Superior temporal gyrus (tissue), 1 donor: ENCODE measurements around the gene TBATA.
"Not testable (repeated sequence)": the region's sequence is repeated elsewhere in the genome, so short reads cannot be mapped to it uniquely, and the experiment has no call there.

Source experiments
- DNase-seq: peaks from one replicate; pipeline ENCODE4 v3.0.0-alpha.2; 2016; ENCODE audit errors: extremely low spot score

The TBATA gene

DNA sequence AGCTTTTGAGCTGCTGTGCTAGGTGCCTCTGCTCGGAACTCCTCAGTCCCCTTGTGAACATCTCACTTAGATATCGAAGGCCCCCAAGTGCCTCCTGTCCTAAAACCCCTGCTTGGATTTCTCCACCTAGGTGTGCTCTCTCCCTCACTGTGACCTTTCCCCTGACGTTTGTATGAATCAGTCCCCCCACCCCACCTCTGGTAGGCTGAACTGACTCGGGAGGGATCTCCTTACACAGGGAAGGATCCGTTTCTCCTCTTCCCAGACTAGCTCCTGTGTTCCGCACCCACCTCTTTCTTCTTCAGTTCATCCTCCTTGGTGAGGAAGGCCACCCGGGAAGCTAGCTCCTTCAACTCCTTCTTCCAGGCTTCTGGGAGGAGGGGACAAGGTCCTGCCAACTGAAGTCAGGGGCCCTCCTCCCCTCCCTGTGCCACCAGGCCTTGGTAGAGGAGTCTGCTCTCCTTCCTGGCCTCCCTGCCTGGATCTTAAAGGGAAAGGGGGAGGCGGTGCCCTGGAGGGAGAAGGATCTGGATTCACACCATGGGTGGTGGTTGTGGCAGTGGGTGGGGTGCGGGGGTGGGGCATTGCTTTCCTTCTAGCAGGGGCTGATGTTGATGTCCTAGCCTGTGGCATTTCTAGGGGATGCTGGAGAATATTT, 6.8 kb downstream of the TBATA start:
- no peak for DNase-seq

DNA sequence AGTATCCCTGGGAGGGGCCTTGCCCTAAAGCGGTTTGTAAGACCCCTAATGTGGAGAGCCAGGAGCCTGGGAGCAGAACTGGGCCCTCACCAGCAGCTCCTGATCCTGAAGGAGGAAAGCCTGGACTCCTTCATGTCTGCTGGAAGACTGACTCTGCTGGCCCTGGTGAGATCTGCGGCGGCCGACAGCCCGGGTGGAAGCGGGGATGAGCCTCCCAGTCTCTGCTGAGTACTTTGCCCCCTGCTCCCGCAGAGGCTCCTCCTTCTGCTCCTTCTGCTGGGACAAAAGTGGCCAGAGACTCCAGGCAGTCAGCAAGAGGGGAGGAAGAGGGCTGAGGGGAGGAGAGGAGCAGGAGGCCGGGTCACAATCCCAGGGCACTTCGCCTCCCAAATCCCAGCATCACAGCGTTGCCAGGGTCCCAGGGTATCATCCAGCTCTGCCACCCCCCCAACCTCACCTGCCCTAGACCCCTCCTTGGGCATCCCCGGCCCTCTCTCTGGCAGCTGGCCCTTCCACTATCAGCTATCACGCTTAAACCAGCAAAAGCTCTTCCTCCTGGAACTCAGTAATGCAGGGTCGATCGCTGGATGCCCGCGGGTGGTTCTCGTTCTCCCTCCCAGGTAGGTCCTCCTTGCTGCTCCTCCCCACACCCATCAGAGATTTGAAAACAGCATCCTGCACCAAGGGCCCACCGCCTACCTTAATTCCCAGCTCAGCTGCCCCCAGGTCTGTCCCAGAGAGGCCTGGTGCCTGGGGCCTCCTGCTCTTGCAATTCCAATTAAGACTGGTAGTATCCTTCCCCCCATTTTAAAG, 7.9 kb downstream of the TBATA start:
- DNase-seq = no peak

DNA sequence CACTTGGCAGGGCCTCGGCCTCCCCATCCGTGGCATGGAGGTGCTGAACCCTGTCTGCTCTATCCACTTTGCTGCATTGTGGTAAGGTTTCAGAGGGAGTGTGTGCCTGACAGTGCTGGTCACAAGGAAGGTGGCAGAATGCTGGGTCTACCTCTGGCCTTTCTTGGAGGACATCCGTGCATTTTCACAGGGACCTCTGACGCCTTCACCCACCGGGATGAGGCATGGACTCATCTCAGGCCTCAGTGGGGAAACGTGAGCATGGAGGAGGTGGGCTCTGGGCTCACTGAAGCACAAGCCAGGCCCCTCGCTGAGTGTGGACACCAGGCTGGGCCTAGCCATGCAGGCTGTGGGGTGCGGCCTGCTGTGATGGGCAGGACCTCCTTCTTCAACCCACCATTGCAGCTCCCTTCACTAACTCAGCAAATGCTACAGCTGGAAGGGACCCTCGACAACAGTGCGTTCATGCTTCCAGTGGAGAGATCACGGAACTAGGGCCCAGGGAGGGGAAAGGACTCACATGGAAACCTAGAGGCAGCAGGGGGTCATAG, 8.6 kb downstream of the TBATA start:
- DNase-seq = no peak

DNA sequence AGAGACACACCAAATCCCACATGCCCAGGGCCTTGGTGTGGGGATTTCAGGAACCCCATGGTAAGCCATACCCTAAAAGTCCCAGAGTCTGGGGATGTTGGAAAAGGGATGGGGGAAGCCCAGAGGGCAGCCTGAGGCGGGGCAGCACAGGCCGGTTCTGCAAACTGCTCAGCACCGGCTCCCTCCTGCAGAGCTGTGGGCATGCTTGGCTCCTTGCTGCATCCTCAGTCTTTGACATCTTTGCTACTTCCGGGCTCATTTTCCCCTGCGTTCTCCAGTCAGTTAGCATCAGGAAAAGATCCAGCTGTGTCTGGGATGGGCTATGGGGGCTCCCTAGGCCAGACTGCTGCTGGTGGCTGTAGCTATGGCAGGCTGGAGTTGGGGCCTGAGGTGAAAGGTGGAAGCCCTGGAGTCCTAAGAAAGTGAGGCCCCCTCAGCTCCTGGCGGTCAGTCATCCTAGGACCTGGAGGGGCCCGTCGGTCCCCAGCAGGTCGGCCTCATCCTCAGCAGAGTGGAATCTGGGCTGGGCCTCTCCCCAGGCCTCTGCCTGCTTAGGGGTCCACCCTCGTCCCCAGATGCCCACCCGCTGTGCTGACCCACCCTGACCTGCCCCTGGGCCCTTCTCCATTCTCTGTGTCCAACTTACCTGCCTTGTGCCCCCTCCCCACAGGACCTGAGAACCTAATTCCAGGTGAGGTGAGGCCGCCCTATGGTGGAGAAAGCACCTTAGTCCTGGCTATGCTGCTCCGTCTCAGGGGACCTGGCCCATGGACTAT, 9.3 kb downstream of the TBATA start:
- no peak for DNase-seq

DNA sequence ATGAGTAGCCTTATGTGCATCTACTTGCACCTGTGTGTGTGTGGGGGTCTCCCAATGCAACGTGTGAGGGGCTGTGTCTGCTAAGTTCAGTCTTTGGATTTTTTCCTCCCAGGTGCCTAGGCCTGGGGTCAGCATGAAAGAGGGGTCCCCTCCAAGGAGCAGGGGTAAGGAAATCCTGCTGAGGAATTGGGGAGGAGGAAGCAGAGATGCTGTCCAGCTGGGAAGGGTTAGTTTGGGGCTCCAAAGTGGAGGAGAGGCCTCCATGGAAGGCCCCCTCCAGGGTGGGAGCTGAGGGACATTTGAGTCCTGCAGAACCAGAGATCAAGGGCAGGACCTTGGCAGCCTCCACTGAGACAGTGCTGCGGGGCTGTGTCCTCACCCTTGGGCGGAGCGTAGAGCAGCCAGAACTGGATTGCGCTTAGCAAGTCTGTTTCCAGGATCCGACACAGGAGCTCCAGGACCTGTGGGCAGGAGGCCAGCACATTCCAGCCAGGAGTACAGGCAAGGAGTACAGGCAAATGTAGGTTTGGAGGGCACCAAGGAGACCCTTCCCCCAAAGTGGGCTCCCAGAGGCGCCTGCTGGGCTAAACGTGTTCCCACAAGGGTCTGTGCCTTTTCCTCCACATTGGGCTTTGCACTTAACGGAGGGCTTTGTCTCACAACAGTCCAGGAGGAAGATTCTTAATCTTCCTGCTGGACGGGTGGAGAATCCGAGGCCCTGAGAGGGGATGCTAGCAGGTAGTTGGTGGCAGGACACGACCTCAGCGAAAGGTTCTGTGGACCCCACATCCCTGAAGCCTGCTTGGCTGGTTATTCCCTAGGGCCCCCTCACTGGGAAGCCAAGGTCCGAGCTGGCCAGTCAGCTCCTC, 10.1 kb downstream of the TBATA start:
- DNase-seq = no peak

DNA sequence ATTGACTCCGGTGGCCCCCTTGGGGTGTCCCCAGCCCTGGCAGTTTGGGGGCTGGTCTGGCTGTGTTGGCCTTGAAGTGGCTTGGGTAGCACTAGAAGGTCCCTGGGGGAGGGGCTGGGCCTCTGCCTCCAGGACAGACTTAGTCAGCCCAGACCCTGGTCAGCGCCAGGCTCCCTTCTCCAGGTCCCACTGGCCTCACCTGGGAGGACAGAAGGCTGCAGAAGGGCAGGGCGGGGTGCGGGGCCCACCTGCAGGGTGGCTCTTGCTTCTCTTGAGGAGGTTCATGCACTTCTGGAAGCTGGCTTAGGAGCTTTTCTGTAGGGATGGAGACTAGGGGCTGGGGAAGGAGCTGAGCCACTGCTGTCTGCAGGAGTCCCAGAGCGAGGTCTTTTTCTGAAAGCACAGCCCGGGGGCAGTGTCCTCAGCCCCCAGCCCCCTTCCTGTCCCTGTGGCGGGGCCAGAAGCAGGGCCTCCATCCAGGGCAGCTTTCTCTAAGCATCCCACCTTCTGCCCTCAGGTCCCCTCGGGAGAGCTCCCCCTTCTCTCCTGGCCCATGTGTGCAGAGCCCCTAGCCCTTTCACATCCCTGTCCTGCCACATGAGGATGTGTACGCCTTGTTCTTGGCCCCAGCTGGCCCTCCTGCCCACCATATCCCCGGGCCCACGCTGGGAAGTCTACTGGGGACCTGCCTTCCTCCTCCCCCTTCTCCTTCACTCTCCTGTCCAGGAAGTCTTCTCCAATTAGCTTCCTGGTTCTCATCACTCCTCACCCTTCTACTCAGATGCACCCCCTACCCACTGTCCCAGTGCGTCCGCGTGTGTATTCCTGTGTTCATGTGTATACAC, 11.0 kb downstream of the TBATA start:
- DNase-seq = no peak

DNA sequence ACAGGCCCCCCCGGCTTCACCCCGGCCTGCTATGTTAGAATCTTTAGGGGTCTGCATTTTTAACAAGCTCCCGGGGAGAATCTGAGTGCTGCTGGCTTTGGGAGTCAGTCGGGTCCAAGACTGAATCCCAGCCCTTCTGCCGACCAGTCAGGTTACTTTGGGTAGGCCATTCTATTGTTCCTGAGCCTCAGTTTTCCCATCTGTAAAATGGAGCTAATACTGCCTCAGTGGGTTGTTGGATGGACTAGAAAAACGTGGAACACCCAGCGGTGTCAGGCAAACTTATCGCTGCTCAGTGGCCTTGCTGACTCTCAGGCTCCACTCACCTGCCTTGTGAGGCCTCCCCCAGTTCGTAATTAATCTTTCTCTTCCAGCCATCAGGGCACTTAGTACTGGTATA, 11.7 kb downstream of the TBATA start:
- DNase-seq = no peak

DNA sequence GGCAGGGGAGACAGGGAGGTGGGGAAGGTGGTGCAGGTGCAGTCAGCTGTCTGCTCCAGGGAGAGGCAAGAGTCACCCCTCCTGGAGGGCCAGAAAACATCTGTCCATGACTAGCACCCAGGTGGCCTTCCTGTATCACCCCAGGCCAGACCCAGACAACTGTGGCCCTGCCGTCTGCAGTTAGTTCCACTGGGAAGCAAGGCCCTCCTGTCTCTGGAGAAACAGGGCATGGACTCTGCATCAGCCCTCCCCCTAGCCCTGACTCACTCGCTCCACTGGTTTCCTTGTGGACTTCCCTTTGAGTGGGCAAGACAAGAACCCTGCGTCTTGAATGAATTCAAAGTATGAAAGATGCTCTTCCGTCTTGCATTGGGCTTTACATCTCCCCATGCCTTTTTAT, 12.6 kb downstream of the TBATA start:
- DNase-seq = no peak

DNA sequence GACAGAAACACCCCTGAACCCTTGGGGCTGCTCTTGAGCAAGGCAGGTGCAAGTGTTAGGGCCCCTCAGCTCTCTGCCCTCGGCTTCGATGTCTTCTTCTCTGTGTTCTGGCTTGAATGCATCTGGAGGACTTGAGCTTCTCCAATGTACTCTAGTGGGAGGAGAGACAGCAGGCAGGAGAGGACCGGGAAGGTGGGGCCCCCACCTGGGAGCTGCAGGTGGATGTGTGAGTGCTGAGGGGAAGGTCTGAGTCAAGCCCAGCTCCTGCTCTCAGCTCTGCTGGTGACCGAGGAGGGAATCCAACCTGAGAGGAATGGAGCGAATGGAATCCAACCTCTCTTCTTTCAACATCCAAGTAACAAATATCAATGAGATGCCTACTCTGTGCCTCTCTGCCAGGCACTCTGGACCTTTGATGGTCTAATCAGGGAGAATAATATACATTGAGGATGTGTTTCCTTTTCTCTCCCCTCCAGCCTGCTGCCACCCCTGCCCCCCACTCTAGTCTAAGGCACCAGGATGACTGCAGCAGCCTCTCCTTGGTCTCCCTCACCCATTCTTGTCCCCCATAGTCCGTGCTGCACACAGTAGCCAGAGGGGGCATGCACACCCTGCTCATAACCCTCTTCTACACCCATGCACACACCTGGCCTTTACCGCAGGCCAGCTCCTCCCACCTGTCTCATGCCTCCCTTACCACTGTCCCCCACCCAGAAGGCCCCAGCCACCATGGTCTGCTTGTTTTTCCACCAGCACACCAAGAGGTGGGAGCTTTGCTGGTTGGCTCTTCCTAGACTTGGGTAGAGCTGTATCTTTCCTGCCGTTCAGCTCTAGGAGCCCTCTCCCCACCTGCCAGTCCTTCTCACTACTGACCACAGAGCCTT, 13.6 kb downstream of the TBATA start:
- no peak for DNase-seq

DNA sequence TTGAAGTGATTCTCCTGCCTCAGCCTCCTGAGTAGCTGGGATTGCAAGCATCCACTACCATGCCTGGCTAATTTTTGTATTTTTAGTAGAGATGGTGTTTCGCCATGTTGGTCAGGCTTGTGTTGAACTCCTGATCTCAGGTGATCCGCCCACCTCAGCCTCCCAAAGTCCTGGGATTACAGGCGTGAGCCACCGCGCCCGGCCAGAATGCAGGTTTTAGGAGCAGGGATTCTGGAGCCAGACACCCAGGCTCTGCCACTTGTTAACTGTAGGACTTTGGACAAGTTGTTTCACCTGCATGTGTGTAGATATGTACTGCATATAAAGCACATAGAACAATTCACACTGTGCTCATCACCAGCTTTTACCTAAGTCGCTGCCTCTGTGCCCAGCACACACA, 14.7 kb downstream of the TBATA start:
- DNase-seq = not testable (repeated sequence)

DNA sequence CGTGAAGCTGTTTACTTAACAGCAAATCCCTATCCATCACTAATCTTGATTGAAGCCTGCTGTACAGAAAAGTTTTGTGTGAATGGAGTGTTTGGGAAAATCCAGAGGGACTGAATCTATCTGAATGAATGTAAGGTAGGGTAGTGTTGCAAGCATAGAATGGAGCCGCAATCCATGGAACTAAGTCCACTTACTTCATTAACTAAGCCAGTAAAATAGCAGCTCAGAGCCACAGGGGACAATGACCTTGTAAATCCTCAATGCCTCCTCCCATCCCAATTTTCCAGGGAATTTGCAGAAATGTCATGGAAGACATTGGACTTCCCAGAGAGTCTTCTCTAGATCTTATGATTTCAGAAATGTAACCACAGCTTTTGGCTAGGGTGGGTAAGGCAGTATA, 15.2 kb downstream of the TBATA start:
- no peak for DNase-seq

DNA sequence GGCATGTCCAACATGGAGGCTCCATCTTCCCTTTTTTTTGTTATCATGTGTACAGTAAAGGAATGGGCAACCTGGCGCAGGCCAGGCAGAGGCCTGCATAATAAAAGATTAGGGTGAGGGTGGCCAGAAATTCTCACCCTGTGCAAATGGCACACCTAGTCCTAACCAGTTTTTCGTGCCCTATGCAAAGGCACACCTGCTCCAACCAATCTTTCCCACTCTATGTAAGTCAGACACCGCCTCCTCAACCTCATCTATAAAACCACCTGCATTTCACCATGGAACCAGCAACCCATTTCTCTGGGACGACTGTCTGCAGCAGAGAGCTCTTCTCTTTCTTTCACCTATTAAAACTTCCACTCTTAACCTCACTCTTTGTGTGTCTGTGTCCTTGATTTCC, 16.1 kb downstream of the TBATA start:
- DNase-seq = no peak

DNA sequence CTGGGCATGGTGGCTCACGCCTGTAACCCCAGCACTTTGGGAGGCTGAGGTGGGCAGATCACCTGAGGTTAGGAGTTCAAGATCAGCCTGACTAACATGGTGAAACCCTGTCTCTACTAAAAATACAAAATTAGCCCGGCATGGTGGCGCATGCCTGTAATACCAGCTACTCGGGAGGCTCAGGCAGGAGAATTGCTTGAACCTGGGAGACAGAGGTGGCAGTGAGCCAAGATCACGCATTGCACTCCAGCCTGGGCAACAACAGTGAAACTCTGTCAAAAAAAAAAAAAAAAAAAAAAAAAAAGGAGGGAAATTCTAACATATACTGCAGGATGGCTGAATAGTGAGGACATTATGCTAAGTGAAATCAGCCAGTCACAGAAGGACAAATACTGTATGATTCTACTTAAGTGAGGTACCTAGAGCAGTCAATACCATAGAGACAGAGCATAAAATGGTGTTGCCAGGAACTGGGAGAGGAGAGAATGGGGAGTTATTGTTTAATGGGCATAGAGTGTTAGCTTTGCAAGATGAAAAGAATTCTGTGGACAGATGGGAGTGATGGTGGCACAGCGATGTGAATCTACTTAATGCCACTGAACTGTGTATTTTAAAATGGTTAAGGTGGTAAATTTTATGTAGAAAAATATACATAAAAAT, 17.0 kb downstream of the TBATA start:
- DNase-seq = not testable (repeated sequence)

DNA sequence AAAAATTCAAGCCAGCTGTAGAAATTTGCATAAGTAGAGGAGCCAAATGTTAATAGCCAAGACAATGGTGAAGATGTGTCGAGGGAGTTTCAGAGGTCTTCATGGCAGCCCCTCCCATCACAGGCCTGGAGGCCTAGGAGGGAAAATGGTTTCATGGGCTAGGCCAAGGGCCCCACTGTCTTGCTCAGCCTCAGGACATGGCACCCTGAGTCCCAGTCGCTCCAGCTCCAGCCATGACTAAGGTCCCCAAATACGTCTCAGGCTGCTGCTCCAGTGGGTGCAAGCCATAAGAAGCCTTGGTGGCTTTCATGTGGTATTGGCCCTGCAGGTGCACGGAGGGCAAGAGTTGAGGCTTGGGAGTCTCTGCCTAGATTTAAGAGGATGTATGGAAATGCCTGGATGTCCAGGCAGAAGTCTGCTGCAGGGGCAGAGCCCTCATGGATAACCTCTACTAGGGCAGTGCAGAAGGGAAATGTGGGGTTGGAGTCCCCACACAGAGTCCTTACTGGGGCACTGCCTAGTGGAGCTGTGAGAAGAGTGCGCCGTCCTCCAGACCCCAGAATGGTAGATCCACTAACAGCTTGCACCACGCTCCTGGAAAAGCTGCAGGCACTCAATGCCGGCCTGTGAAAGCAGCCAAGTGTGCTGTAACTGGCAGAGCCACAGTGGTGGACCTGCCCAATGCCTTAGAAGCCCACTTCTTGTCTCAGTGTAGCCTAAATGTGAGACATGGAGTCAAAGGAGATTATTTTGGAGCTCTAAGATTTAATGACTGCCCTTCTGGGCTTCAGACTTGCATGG, 19.2 kb downstream of the TBATA start:
- DNase-seq = no peak

DNA sequence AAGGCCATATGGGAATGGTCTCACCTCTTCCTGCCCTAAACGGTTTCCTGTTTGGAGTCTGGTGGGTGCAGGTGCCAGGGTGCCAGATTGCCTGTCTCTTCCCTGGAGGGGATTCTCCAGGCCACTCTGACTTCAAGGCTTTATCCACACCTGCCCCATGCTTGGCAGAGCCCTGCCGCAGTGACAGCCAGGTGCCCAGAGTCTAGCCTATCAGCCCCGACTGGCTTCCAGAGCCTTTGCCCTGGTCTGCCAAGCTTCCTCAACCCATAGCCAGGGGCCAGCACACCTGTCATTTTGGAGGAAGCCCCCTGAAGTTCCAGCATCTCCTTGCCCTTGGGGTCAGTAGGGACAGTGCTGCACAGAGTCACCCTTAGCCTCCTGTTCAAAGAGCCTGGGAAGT, 21.6 kb downstream of the TBATA start:
- DNase-seq = no peak

DNA sequence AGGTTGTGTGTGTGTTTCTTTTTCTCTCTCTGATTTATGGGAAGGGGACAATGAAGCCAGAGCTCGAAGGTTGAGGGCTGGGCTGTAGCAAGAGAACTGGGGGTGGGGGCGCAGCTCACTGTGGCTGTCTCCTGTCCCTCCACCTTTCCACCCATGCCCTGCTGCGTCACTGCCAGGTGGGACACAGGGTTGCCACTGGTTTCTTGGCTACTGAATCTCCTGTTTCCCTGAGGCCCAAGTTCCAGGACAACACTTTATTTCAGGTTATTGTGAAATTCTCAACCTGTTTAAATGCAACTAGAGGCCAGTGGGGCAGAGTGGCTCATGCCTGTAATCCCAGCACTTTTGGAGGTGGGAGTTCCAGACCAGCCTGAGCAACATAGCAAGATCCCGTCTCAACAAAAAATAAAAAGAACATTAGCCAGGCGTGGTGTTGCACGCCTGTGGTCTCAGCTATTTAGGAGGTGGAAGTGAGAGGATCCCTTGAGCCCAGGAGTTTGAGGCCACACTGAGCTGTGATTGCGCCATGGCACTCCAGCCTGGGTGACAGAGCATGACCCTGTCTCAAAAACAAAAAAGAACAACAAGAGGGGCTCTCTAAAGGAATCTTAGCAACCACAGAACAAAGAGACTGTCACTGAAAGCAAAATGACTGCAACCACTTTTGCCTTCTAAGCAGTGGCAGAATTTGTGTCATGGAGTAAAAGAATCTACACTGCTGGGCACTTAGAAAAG, 22.6 kb downstream of the TBATA start:
- no peak for DNase-seq

DNA sequence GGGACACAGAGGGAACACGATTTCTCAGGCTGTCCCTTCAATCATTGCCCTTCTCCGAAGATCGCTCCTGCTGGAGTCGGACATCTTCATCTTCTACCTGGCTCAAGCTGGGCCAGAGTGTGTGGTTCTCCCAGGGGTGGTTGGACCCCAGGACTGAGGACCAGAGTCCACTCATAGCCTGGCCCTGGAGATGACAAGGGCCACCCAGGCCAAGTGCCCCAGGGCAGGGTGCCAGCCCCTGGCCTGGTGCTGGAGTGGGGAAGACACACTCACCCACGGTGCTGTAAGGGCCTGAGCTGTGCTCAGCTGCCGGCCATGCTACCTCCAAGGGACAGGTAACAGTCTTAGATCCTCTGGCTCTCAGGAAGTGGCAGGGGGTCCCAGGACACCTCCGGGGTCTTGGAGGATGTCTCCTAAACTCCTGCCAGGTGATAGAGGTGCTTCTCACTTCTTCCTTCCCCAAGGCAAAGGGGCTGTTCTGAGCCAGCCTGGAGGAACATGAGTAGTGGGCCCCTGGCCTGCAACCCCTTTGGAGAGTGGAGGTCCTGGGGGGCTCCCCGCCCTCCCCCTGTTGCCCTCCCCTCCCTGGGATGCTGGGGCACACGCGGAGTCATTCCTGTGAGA, 23.3 kb downstream of the TBATA start:
- DNase-seq = no peak
